ENCODE measurements around the gene CFAP161. TPM values are rescaled to one million over a fixed set of nuclear protein-coding genes. Genes with fewer than 3 reads are reported as not detected.

The CFAP161 gene
- total RNA-seq, 2 experiments from 2014 or later, result not detected

DNA sequence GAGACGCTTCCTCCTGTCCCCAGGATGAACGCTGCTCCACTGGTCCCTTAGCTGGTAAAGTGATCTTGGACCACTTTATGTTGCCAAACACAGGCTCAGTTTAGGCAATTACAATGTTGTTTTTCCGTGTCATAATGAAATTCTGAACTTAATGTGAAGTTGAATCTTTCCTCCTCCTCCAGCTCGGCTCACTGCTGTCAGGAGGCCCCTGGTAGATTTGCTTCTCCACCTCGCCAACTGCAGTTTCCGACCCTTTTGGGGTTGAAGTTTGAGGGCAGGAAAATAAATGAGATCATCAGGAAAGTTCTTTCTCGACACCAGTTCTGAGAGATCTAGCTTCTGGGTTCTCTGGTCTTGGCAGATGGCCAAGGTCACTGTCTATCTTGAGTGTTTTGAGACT, 27.8 kb downstream of the CFAP161 start:
- no peak for ATAC-seq
- no peak overlapping the region for H3K4me3 Mint-ChIP-seq
- no peaks in the 10 kb centered on the region for H3K9me3 Mint-ChIP-seq

DNA sequence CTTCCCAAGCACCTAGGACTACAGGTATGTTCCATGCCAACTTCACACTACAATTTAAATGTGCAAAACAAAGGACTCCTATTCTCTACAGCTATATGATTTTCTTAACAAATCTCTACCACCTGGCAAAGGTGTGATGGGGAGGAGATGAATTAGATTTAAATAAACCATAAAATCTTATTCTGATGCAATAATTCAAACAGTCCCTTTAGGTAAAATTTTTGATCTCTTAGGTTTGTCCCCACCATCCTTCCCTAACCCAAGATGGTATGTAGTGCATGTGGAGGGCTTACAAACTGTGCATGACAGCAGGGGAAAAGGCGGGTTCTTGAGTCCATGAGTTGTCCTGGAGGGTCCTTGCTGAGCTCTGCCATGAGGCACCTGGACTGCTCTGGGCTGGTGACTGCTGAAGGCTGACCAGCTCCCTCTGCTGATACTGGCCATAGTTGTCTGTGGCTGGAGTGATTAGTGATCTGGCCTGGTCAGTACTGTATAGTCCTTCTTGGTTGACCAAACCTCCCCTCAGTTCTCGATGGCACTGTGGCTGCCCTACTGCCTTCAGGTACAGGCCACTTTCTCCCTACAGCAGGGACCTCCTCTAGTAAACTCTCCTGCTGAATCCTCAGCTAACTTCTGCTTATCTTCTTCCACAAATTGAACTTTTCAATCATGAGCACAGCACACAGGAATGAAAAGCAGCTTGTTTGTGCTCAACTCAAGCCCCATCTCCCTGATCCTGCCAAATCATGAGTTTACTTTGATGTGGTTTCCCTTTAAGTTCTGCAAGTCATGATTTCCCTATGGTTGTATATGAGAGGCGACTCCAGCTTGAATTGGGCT, 30.1 kb downstream of the CFAP161 start:
- Mint-ChIP-seq H3K27me3 (peaks cover 8% of the 10 kb centered on the region), H3K36me3 (ENCODE audit: low read depth) (no peaks in the 10 kb centered on the region), H3K4me3 (no peak overlapping the region), H3K4me1 (ENCODE audit: low read depth) (peaks cover 21% of the 10 kb centered on the region), H3K9me3 (no peaks in the 10 kb centered on the region), H3K27ac (no peak overlapping the region)
- TF ChIP-seq, protein P1, sequence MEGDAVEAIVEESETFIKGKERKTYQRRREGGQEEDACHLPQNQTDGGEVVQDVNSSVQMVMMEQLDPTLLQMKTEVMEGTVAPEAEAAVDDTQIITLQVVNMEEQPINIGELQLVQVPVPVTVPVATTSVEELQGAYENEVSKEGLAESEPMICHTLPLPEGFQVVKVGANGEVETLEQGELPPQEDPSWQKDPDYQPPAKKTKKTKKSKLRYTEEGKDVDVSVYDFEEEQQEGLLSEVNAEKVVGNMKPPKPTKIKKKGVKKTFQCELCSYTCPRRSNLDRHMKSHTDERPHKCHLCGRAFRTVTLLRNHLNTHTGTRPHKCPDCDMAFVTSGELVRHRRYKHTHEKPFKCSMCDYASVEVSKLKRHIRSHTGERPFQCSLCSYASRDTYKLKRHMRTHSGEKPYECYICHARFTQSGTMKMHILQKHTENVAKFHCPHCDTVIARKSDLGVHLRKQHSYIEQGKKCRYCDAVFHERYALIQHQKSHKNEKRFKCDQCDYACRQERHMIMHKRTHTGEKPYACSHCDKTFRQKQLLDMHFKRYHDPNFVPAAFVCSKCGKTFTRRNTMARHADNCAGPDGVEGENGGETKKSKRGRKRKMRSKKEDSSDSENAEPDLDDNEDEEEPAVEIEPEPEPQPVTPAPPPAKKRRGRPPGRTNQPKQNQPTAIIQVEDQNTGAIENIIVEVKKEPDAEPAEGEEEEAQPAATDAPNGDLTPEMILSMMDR (IDR thresholded peaks at IDR 0.05), result no peak
- ATAC-seq, result no peak
- POLR2A ChIA-PET, result no interaction called here
- intact Hi-C loops (cut with micrococcal nuclease), result no loop called here
- DNase-seq, result no peak
- CTCF ChIA-PET, result interaction anchor here (0.8 to 2.1 kb wide), 4 partner anchors 8 to 104 kb away, joined by 3 to 8 read pairs (median 4); no protein-coding TSS in a partner anchor

More for the DNA sequence above, 27.8 kb downstream of the CFAP161 start:
- H3K27ac Mint-ChIP-seq, result no peak overlapping the region
- ChIA-PET POLR2A (interaction anchor here (1.5 kb wide), 1 partner anchor 104 kb away, joined by 4 read pairs; no protein-coding TSS in a partner anchor), CTCF (interaction anchor here (4.3 kb wide), 1 partner anchor 104 kb away, joined by 27 read pairs; no protein-coding TSS in a partner anchor)
- H3K36me3 Mint-ChIP-seq (ENCODE audit: low read depth), result no peaks in the 10 kb centered on the region
- peaks cover 19% of the 10 kb centered on the region for H3K4me1 Mint-ChIP-seq (ENCODE audit: low read depth)
- peaks cover 4% of the 10 kb centered on the region for H3K27me3 Mint-ChIP-seq
- peak; percentile 2 for DNase-seq
- intact Hi-C loops (cut with micrococcal nuclease), result no loop called here
- TF ChIP-seq, protein P1 (IDR thresholded peaks at IDR 0.05), result no peak

DNA sequence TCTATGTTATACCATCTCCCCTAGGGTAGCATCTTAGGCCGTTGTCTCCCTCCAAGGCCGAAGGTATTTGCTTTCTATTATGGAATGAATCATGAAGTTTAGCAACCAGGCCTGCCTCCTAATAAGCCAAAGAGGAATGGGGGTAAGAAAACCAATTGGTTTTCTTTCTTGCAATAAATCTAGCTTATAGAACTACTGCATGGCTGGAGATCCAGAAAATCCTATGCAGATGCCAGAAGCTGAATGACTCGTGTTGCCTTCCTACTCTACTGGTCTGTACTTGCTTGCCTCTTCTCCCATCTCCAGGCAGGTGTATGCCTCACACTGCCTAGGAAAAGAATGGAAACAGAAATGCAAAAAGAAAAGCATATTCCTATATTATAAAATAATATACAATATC, 31.5 kb downstream of the CFAP161 start:
- ATAC-seq, result no peak
- TF ChIP-seq, protein P1 (IDR thresholded peaks at IDR 0.05), result no peak
- POLR2A ChIA-PET, result no interaction called here
- no peak overlapping the region for H3K27ac Mint-ChIP-seq
- no peak for DNase-seq
- peaks cover 21% of the 10 kb centered on the region for H3K4me1 Mint-ChIP-seq (ENCODE audit: low read depth)
- intact Hi-C loops (cut with micrococcal nuclease), result no loop called here
- peaks cover 8% of the 10 kb centered on the region for H3K27me3 Mint-ChIP-seq
- H3K4me3 Mint-ChIP-seq, result no peak overlapping the region
- H3K36me3 Mint-ChIP-seq (ENCODE audit: low read depth), result no peaks in the 10 kb centered on the region
- H3K9me3 Mint-ChIP-seq, result no peaks in the 10 kb centered on the region
- CTCF ChIA-PET, result interaction anchor here (2.1 kb wide), 1 partner anchor 10 kb away, joined by 8 read pairs; no protein-coding TSS in a partner anchor

DNA sequence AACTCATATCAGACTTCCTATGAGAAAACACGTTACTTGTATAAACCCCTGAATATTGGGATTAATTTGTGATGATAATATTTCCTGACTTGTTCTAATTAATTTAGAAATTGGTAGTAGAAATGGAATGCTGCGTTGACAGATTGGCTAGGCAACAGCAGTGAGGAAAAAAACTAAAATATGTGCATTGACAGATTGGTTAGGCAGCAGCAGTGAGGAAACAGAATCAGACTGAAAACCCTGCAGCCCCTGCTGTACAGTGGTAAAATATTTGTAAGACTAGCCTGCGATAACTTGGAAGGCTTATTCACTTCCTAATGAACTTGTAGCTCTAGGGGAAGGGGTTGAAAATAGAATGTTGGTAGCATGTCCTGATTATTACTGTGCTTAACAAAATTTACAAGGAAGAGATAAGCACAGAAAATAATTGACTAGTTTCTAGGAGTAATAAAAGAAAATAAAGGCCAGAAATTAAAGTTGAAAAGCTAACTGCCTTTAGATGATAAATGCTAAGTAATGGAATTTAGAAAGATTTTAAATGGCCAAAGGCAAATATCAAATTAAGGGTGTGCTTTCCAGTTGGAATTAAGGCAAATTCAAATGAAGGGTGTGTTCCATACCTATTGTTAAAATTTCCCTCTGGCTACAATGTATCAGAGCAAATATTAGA, 32.7 kb downstream of the CFAP161 start:
- TF ChIP-seq, protein P1 (IDR thresholded peaks at IDR 0.05), result no peak
- Mint-ChIP-seq H3K27me3 (peaks cover 15% of the 10 kb centered on the region), H3K27ac (no peak overlapping the region), H3K4me1 (ENCODE audit: low read depth) (peaks cover 10% of the 10 kb centered on the region), H3K9me3 (no peaks in the 10 kb centered on the region), H3K4me3 (no peak overlapping the region), H3K36me3 (ENCODE audit: low read depth) (no peaks in the 10 kb centered on the region)
- ATAC-seq (no peak), DNase-seq (no peak)
- ChIA-PET POLR2A (no interaction called here), CTCF (interaction anchor here (3.3 kb wide), 1 partner anchor 100 kb away, joined by 14 read pairs; no protein-coding TSS in a partner anchor)
- intact Hi-C loops (cut with micrococcal nuclease), result no loop called here

Data from activated CD8-positive, alpha-beta T cell treated with anti-CD3 and anti-CD28 coated beads for 36 hours (primary cell).